ENCODE results near the gene EPOP.
A peak's percentile ranks its signal among the peaks of the same experiment; 100 is the strongest.
"Not testable (repeated sequence)": the region's sequence is repeated elsewhere in the genome, so short reads cannot be mapped to it uniquely, and the experiment has no call there.

Gene EPOP

GRCh38 chr17:38636054-38636453 is 38.7 kb downstream of the EPOP start:
- no peak for DNase-seq

DNA sequence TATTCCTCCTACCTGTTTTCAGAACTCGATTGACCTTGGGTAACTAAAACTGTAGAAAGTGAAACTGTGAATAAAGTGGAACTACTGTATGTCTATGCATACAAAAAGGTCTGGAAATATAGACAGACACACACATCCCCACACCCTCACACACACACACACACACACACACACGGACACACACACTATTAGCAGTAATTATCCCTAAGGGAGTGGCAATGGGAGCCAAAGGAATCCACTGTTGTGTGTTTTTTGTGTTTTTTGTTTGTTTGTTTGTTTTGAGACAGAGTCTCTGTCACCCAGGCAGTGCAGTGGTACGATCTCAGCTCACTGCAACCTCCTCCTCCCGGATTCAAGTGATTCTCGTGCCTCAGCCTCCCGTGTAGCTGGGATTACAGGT is 42.4 kb downstream of the EPOP start:
- DNase-seq, result no peak

GRCh38 chr17:38628441-38628840 is 46.3 kb downstream of the EPOP start:
- DNase-seq, result peak; percentile 3

- DNase-seq, result no peak
Measured at GRCh38 chr17:38627957-38628356, 46.8 kb downstream of the EPOP start.

- not testable (repeated sequence) for DNase-seq
Measured at GRCh38 chr17:38626606-38627226, 48.0 kb downstream of the EPOP start.

- DNase-seq, result no peak
Measured at GRCh38 chr17:38625482-38625881, 49.3 kb downstream of the EPOP start.

GRCh38 chr17:38624782-38625355 is 49.9 kb downstream of the EPOP start:
- peak; percentile 41 for DNase-seq
